Measurements from ENCODE around the gene SOCS6. TPM values are rescaled to one million over a fixed set of nuclear protein-coding genes. Genes with fewer than 3 reads are reported as not detected.

SOCS6 gene
- total RNA-seq, 3 donors from 2014 or later (not counting 1 experiment from before 2014, with no cell fraction given): 2.5 to 8.1 (median 4.7) TPM

- no peaks in the 10 kb centered on the region for H3K36me3 Mint-ChIP-seq
- no peak overlapping the region for H3K27ac ChIP-seq (ENCODE audit: low read length)
- no peaks in the 10 kb centered on the region for H3K27me3 ChIP-seq (ENCODE audit: control insufficient read depth, insufficient read depth, low read length)
- no peak overlapping the region for H3K4me3 ChIP-seq (ENCODE audit: low read length)
- H3K4me3 Mint-ChIP-seq: no peak overlapping the region
- peaks cover 0 to 5% of the 10 kb centered on the region in 2 donors for H3K4me1 Mint-ChIP-seq
- DNase-seq (no peak), ATAC-seq (no peak)
- no peaks in the 10 kb centered on the region for H3K36me3 ChIP-seq (ENCODE audit: control insufficient read depth, insufficient read depth, low read length)
- peaks cover 0 to 2% of the 10 kb centered on the region in 2 donors for H3K9me3 Mint-ChIP-seq
- H3K27me3 Mint-ChIP-seq (ENCODE audit: low read depth in 2 of 2): peaks cover 0 to 6% of the 10 kb centered on the region in 2 donors
- H3K27ac Mint-ChIP-seq: no peak overlapping the region
- no peak for TF ChIP-seq CTCF (IDR thresholded peaks at IDR 0.05)
- intact Hi-C loops (cut with micrococcal nuclease): no loop called here
- WGBS (ENCODE audit: insufficient coverage): 73% methylated on average over 2 of the region's 2 CpGs
- no peaks in the 10 kb centered on the region for H3K9me3 ChIP-seq (ENCODE audit: control insufficient read depth, insufficient read depth, low read length)
- peaks cover 6% of the 10 kb centered on the region for H3K4me1 ChIP-seq (ENCODE audit: control insufficient read depth, insufficient read depth, low read length)
These were observed 3.7 kb upstream of the SOCS6 start for GRCh38 chr18:70284976-70285620.

GRCh38 chr18:70287731-70288130, 1.1 kb upstream of the SOCS6 start:
- Histone ChIP-seq H3K27ac (ENCODE audit: low read length) (no peak overlapping the region), H3K4me3 (ENCODE audit: low read length) (no peak overlapping the region), H3K27me3 (ENCODE audit: control insufficient read depth, insufficient read depth, low read length) (no peaks in the 10 kb centered on the region), H3K36me3 (ENCODE audit: control insufficient read depth, insufficient read depth, low read length) (no peaks in the 10 kb centered on the region), H3K4me1 (ENCODE audit: control insufficient read depth, insufficient read depth, low read length) (peaks cover 19% of the 10 kb centered on the region), H3K9me3 (ENCODE audit: control insufficient read depth, insufficient read depth, low read length) (no peaks in the 10 kb centered on the region)
- Mint-ChIP-seq H3K4me3 (peak overlapping the region; percentile 86), H3K9me3 (no peaks in the 10 kb centered on the region), H3K36me3 (no peaks in the 10 kb centered on the region), H3K27me3 (ENCODE audit: low read depth in 2 of 2) (peaks cover 0 to 9% of the 10 kb centered on the region in 2 donors), H3K4me1 (peaks cover 13 to 28% of the 10 kb centered on the region in 2 donors), H3K27ac (peak overlapping the region in 1 of 2 donors; percentile 11)
- DNase-seq (no peak), ATAC-seq (no peak)
- no peak for TF ChIP-seq CTCF (IDR thresholded peaks at IDR 0.05)
- intact Hi-C loops (cut with micrococcal nuclease): no loop called here
- WGBS (ENCODE audit: insufficient coverage): 92% methylated on average over 2 of the region's 2 CpGs

GRCh38 chr18:70288171-70288850, 534 bp upstream of the SOCS6 start:
- 2% methylated on average over 47 of the region's 50 CpGs for WGBS (ENCODE audit: insufficient coverage)
- ATAC-seq (peak in 2 of 3 donors; percentile 5 to 11), DNase-seq (no peak)
- Histone ChIP-seq H3K36me3 (ENCODE audit: control insufficient read depth, insufficient read depth, low read length) (no peaks in the 10 kb centered on the region), H3K4me1 (ENCODE audit: control insufficient read depth, insufficient read depth, low read length) (peaks cover 19% of the 10 kb centered on the region), H3K27me3 (ENCODE audit: control insufficient read depth, insufficient read depth, low read length) (no peaks in the 10 kb centered on the region), H3K9me3 (ENCODE audit: control insufficient read depth, insufficient read depth, low read length) (no peaks in the 10 kb centered on the region), H3K27ac (ENCODE audit: low read length) (no peak overlapping the region), H3K4me3 (ENCODE audit: low read length) (peak overlapping the region; percentile 22)
- intact Hi-C loops (cut with micrococcal nuclease): no loop called here
- no peaks in the 10 kb centered on the region for H3K36me3 Mint-ChIP-seq
- peaks cover 18 to 33% of the 10 kb centered on the region in 2 donors for H3K4me1 Mint-ChIP-seq
- no peak for TF ChIP-seq CTCF (IDR thresholded peaks at IDR 0.05)
- H3K27ac Mint-ChIP-seq: peak overlapping the region in 1 of 2 donors; percentile 11
- H3K27me3 Mint-ChIP-seq (ENCODE audit: low read depth in 2 of 2): peaks cover 0 to 9% of the 10 kb centered on the region in 2 donors
- peak overlapping the region; percentile 86 for H3K4me3 Mint-ChIP-seq
- no peaks in the 10 kb centered on the region for H3K9me3 Mint-ChIP-seq

Measured in natural killer cell (primary cell).